BLaER1 (cell line): ENCODE data around the gene CADM1.
A peak's percentile ranks its signal among the peaks of the same experiment; 100 is the strongest.

ENCODE experiments used
- H3K27ac ChIP-seq: shearing (Covaris generic); formaldehyde crosslinking; 2 replicates; pipeline ENCODE4 v1.8.1; 2022
- H3K27me3 ChIP-seq: shearing (Covaris generic); formaldehyde crosslinking; 2 replicates; pipeline ENCODE4 v1.8.1; 2022
- H3K36me3 ChIP-seq: shearing (Covaris generic); formaldehyde crosslinking; 2 replicates; pipeline ENCODE4 v1.8.1; 2022
- H3K4me1 ChIP-seq: shearing (Covaris generic); formaldehyde crosslinking; 2 replicates; pipeline ENCODE4 v1.8.1; 2022
- H3K4me2 ChIP-seq: shearing (Covaris generic); formaldehyde crosslinking; 2 replicates; pipeline ENCODE4 v1.8.1; 2022
- H3K4me3 ChIP-seq: shearing (Covaris generic); formaldehyde crosslinking; 2 replicates; pipeline ENCODE4 v1.8.1; 2022
- H3K9ac ChIP-seq: shearing (Covaris generic); formaldehyde crosslinking; 2 replicates; pipeline ENCODE4 v1.8.1; 2022
- H3K9me3 ChIP-seq: shearing (Covaris generic); formaldehyde crosslinking; 2 replicates; pipeline ENCODE4 v1.8.1; 2022
- H4K20me1 ChIP-seq: shearing (Covaris generic); formaldehyde crosslinking; 2 replicates; pipeline ENCODE4 v1.8.1; 2022
- Cebpa-rat ChIP-seq: shearing (Covaris generic); IDR thresholded peaks from 2 replicates; pipeline ENCODE4 v1.8.1; 2022

CADM1 gene

DNA sequence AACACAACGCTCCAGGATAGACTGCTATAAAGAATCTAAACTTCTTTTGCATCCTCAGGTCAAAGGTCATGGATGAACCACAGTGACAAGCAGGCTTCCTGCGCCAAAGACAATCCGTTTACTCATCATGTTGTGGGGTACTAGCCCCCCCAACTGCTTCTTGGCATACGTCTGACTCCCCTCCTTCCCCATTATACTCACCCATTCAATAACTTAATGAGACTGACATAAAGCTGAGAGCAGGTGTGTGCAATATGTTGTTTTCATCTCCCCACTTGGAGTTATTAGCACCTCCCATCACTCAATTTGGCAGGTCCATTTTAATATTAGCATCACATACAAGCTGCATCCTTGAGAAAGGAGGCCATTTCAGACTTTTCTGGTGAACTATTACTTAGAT lies 157.1 kb downstream of the CADM1 start:
- Histone ChIP-seq H3K27me3 (no peaks in the 10 kb centered on the region), H3K4me1 (peaks cover 7% of the 10 kb centered on the region; the same call in 1 of the 2 replicates), H3K36me3 (no peaks in the 10 kb centered on the region), H3K27ac (no peak overlapping the region), H3K9me3 (no peaks in the 10 kb centered on the region), H3K4me3 (no peak overlapping the region), H3K9ac (no peak overlapping the region), H4K20me1 (no peaks in the 10 kb centered on the region), H3K4me2 (no peak overlapping the region)
- no peak for TF ChIP-seq Cebpa-rat

GRCh38 chr11:115345840-115346239 lies 158.4 kb downstream of the CADM1 start:
- Histone ChIP-seq H3K36me3 (no peaks in the 10 kb centered on the region), H3K27ac (no peak overlapping the region), H3K9ac (no peak overlapping the region), H3K4me3 (no peak overlapping the region), H3K4me2 (peak overlapping the region; percentile 17; the same call in 1 of the 2 replicates), H3K4me1 (peaks cover 7% of the 10 kb centered on the region; the same call in 1 of the 2 replicates), H3K27me3 (no peaks in the 10 kb centered on the region), H3K9me3 (no peaks in the 10 kb centered on the region), H4K20me1 (no peaks in the 10 kb centered on the region)
- TF ChIP-seq Cebpa-rat: no peak

DNA sequence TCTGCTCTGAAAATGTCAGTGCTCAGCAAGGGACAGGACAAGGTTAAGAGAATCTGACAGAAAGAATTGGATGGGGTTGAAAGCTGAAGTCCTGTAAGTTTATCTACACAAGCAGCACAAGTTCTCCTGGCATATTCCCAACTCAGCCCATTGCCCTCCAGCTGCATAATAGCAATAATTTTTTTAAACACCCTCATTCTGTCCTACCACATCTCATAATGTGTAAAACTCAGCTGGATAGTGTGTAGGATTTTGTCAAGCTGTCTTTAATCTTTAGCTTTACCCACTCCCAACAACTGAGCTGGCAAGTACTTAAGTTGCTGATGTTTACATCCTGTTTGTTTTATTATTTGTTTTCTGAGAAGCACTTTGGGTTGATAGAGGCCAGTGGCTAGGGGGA lies 158.9 kb downstream of the CADM1 start:
- no peaks in the 10 kb centered on the region for H3K9me3 ChIP-seq
- H3K9ac ChIP-seq: no peak overlapping the region
- TF ChIP-seq Cebpa-rat: no peak
- no peaks in the 10 kb centered on the region for H3K36me3 ChIP-seq
- H3K27ac ChIP-seq: no peak overlapping the region
- no peaks in the 10 kb centered on the region for H4K20me1 ChIP-seq
- no peak overlapping the region for H3K4me2 ChIP-seq
- H3K27me3 ChIP-seq: no peaks in the 10 kb centered on the region
- peaks cover 7% of the 10 kb centered on the region; the same call in 1 of the 2 replicates for H3K4me1 ChIP-seq
- H3K4me3 ChIP-seq: no peak overlapping the region

DNA sequence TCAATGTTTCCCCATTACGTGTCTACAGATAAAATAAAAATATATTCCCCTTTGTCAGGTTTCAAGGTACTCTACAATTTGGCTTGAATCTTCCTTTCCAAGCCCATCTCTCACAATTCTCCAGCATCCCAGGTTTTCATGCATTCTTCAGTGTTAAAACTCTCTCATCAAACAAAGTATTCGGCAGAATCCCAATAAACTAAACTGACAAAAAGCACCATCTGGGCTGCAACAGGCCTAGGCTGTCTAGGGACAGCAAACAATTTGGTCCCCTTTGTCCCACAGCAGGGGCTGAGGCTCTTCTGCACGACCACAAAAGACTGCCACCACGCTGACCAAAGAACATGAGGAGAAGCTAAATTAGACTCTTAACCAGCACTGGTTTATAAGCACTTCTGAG lies 159.4 kb downstream of the CADM1 start:
- no peaks in the 10 kb centered on the region for H4K20me1 ChIP-seq
- no peaks in the 10 kb centered on the region for H3K9me3 ChIP-seq
- H3K4me1 ChIP-seq: peaks cover 7% of the 10 kb centered on the region; the same call in 1 of the 2 replicates
- no peaks in the 10 kb centered on the region for H3K27me3 ChIP-seq
- no peak overlapping the region for H3K4me2 ChIP-seq
- H3K36me3 ChIP-seq: no peaks in the 10 kb centered on the region
- no peak overlapping the region for H3K27ac ChIP-seq
- H3K9ac ChIP-seq: no peak overlapping the region
- TF ChIP-seq Cebpa-rat: no peak
- H3K4me3 ChIP-seq: no peak overlapping the region

DNA sequence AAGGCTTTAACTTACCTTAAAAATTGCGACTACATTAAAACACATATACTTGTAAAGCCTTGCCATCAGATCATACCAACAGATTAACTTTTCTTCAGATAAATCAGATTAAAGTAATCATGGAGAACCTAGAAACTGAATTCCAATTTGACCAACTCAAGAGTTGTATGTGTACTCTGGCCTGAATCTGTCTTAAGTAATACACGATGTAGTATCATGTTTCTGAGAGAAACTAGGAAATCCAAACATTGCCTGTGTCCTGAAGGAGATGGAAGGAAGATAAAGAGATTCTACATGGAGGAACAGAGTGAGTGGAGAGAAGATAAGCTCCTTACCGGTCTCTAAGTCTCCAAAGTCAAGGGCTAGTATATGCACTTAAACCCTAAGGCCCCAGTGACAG lies 162.1 kb downstream of the CADM1 start:
- peaks cover 7% of the 10 kb centered on the region; the same call in 1 of the 2 replicates for H3K4me1 ChIP-seq
- no peaks in the 10 kb centered on the region for H3K27me3 ChIP-seq
- H3K9ac ChIP-seq: no peak overlapping the region
- no peak overlapping the region for H3K4me2 ChIP-seq
- TF ChIP-seq Cebpa-rat: no peak
- H4K20me1 ChIP-seq: no peaks in the 10 kb centered on the region
- H3K9me3 ChIP-seq: no peaks in the 10 kb centered on the region
- no peak overlapping the region for H3K4me3 ChIP-seq
- H3K36me3 ChIP-seq: no peaks in the 10 kb centered on the region
- H3K27ac ChIP-seq: no peak overlapping the region

- H4K20me1 ChIP-seq: no peaks in the 10 kb centered on the region
- H3K9ac ChIP-seq: no peak overlapping the region
- no peaks in the 10 kb centered on the region for H3K27me3 ChIP-seq
- peaks cover 1% of the 10 kb centered on the region; the same call in 1 of the 2 replicates for H3K4me1 ChIP-seq
- H3K4me2 ChIP-seq: no peak overlapping the region
- no peaks in the 10 kb centered on the region for H3K36me3 ChIP-seq
- TF ChIP-seq Cebpa-rat: no peak
- no peak overlapping the region for H3K4me3 ChIP-seq
- H3K27ac ChIP-seq: no peak overlapping the region
- H3K9me3 ChIP-seq: no peaks in the 10 kb centered on the region
Measured at GRCh38 chr11:115340874-115341273, 163.3 kb downstream of the CADM1 start.

DNA sequence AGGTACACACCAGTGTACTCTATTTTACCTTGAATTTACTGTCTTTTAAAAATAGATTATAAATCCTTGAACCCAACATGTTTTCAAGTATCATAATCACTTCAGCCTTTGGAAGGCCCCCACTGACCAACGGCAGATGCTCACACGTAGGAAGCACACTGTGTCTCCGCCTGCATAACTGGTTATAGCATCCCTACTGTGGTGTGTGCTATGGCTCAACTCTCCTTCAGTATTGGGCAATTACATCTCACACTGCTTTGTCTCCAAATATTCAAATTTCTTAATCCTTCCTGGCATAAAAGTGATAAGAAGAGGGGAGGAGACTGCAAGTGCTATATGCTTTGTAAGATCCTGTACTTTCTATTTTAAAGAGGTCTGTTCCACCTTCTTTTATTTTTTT lies 165.7 kb downstream of the CADM1 start:
- H3K4me3 ChIP-seq: no peak overlapping the region
- no peak for TF ChIP-seq Cebpa-rat

DNA sequence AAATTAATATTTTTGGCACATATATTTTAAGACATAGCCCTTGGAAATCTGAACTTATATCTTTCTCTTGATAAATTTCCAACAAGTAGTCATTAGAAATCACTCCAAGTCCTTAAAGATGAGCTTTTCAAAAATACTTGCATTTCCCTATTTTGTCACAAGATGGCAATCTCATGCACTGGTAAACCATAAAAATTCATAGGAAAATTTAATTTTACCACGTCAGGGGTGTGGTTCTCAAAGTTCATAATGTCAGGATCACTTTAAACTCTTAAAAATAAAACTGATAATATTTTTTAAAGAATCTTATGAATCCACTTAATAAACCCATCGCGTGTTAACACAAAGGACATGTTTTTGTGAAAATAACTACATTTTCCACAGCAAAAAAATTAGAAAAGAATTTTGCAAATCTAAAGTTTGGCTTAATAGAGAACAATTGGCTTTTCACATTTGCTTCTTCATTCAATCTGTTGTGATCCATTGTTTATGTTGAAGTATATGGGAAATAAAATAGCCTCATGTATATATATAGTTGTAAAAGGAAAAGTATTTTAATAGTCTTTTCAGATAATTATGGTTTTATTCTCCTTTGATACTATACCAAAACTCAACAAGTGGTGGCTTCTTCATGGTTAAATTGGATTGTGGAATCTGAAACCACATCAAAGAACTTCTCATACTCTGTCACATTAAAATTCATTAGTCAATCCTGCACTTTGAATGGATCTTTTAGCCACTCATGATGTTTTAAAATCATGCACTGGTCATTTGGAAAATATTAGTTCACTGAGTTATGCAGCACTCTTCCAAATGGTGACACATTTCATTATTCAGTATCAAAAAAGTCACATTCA lies 169.1 kb downstream of the CADM1 start:
- no peaks in the 10 kb centered on the region for H3K27me3 ChIP-seq
- H3K36me3 ChIP-seq: no peaks in the 10 kb centered on the region
- H3K4me1 ChIP-seq: no peaks in the 10 kb centered on the region
- no peak overlapping the region for H3K9ac ChIP-seq
- no peak overlapping the region for H3K4me3 ChIP-seq
- no peaks in the 10 kb centered on the region for H4K20me1 ChIP-seq
- no peak overlapping the region for H3K4me2 ChIP-seq
- H3K9me3 ChIP-seq: no peaks in the 10 kb centered on the region; the same call in 1 of the 2 replicates
- no peak for TF ChIP-seq Cebpa-rat
- H3K27ac ChIP-seq: no peak overlapping the region

More for the DNA sequence above, 165.7 kb downstream of the CADM1 start:
- H3K4me1 ChIP-seq: no peaks in the 10 kb centered on the region
- no peak overlapping the region for H3K4me2 ChIP-seq
- no peaks in the 10 kb centered on the region for H3K9me3 ChIP-seq
- no peaks in the 10 kb centered on the region for H3K36me3 ChIP-seq
- no peaks in the 10 kb centered on the region for H3K27me3 ChIP-seq
- no peak overlapping the region for H3K9ac ChIP-seq
- H4K20me1 ChIP-seq: no peaks in the 10 kb centered on the region
- H3K27ac ChIP-seq: no peak overlapping the region

GRCh38 chr11:115333949-115334348 lies 170.3 kb downstream of the CADM1 start:
- no peak overlapping the region for H3K4me2 ChIP-seq
- H3K9me3 ChIP-seq: peaks cover 8% of the 10 kb centered on the region
- no peak overlapping the region for H3K9ac ChIP-seq
- no peaks in the 10 kb centered on the region for H4K20me1 ChIP-seq
- no peaks in the 10 kb centered on the region for H3K4me1 ChIP-seq
- no peaks in the 10 kb centered on the region for H3K36me3 ChIP-seq
- TF ChIP-seq Cebpa-rat: no peak
- H3K27ac ChIP-seq: no peak overlapping the region
- no peaks in the 10 kb centered on the region for H3K27me3 ChIP-seq
- no peak overlapping the region for H3K4me3 ChIP-seq

DNA sequence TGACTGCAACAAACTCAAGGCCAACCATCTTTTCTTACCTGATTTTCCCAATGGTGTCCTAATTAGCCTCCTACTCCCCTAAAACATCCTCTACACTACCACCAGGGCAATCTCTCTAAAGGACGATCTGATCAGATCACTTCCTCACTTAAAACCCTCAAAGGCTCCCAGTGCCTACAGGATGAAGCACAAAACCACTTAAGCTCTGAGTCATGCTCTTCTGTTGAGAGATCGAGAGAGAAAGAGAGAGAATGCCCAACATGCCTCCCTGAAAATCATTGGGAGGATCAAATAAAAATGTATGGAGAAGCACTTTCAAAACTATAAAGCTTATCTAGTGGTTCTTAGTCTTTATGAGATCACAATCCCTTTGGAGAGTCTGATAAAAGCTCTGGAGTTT lies 171.1 kb downstream of the CADM1 start:
- Histone ChIP-seq H3K4me1 (no peaks in the 10 kb centered on the region), H3K4me2 (no peak overlapping the region), H3K27me3 (no peaks in the 10 kb centered on the region), H3K9ac (no peak overlapping the region), H3K36me3 (no peaks in the 10 kb centered on the region), H3K9me3 (peaks cover 8% of the 10 kb centered on the region), H3K4me3 (no peak overlapping the region), H4K20me1 (no peaks in the 10 kb centered on the region), H3K27ac (no peak overlapping the region)
- no peak for TF ChIP-seq Cebpa-rat
